GM13976 (cell line): Measurements from ENCODE around the gene COPG2.

Experiments used
- DNase-seq: peaks from one replicate; pipeline ENCODE4 v3.0.0; 2012; ENCODE audit warnings: low spot score
- in situ Hi-C: fragments of 300-500 bp; cut with MboI; formaldehyde crosslinking; loops from one replicate; pipeline ENCODE4 v1.12.0; 2022; ENCODE audit warnings: low sequenced_read_pairs, mixed read lengths, inconsistent platforms; ENCODE audit not compliant: unreplicated experiment
- TF ChIP-seq, protein P1 (sequence below): IDR thresholded peaks from 2 replicates; pipeline ENCODE4 v1.5.1; 2012; ENCODE audit warnings: borderline replicate concordance, mild to moderate bottlenecking; ENCODE audit not compliant: insufficient read depth; ENCODE audit errors: extremely low read depth, missing control alignments, control extremely low read depth

Gene COPG2

DNA sequence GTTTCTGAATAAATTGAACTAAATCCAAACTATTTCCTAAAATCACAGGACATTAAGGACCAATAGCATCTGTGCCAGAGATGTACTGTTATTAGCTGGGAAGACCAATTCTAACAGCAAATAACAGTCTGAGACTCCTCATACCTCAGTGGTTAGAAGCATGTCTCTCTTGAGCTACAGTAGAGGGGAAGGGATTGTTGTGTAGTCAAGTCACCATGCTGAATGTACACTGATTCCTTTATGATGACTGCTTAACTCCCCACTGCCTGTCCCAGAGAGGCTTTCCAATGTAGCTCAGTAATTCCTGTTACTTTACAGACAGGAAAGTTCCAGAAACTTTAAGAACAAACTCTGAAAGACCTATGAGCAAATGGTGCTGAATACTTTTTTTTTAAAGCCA is 162.8 kb downstream of the COPG2 start:
- DNase-seq: no peak
- in situ Hi-C loops: no loop called here
- TF ChIP-seq, protein P1, sequence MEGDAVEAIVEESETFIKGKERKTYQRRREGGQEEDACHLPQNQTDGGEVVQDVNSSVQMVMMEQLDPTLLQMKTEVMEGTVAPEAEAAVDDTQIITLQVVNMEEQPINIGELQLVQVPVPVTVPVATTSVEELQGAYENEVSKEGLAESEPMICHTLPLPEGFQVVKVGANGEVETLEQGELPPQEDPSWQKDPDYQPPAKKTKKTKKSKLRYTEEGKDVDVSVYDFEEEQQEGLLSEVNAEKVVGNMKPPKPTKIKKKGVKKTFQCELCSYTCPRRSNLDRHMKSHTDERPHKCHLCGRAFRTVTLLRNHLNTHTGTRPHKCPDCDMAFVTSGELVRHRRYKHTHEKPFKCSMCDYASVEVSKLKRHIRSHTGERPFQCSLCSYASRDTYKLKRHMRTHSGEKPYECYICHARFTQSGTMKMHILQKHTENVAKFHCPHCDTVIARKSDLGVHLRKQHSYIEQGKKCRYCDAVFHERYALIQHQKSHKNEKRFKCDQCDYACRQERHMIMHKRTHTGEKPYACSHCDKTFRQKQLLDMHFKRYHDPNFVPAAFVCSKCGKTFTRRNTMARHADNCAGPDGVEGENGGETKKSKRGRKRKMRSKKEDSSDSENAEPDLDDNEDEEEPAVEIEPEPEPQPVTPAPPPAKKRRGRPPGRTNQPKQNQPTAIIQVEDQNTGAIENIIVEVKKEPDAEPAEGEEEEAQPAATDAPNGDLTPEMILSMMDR: no peak

DNA sequence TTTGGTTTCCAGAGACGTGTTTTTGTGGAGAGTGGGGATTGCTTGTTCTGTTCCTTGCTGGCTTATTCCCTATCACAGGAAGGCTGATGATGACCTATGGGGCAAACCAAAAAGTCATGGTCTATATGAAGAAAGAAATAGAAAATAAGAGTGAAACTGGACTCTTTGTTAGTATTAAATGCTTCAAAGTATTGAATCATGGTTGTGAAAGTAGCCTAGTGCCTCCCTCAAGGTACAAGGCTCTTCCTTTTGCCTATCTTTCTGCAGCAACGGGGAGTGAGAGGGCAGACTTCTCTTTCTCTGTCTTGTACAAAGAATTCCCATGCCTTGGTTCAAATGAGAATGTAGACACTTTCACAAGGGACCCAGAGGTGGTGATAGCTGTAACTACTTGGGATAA is 167.6 kb downstream of the COPG2 start:
- in situ Hi-C loops: no loop called here
- no peak for DNase-seq
- TF ChIP-seq, protein P1: no peak

GRCh38 chr7:130500463-130500862 is 168.1 kb downstream of the COPG2 start:
- TF ChIP-seq, protein P1: no peak
- DNase-seq: no peak
- in situ Hi-C loops: no loop called here

DNA sequence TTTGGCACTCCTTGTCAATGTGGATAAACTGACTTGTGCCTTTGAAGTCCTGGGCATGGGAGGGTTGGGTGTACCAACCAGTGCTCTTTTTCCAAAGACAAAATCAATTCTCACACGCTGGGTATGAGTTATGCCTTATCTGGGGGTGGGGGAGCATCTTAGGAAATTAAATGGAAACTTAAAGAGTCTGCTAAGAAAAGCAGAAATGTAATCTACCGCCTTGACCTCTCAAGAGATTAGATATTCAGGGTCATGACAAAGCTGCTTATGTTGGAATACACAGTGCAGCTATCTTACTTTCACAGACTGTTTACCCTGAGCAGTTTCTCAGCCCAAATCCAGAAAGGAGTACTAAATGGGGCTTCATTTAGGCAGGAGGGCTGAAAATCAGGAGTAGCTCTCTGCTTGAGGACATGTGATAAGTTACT is 174.1 kb downstream of the COPG2 start:
- in situ Hi-C loops: loop anchor here (25.0 kb wide), 1 partner anchor 432 kb away; the partner anchor contains the start of genes KLHDC10 and ZC3HC1
- TF ChIP-seq, protein P1: no peak
- no peak for DNase-seq

DNA sequence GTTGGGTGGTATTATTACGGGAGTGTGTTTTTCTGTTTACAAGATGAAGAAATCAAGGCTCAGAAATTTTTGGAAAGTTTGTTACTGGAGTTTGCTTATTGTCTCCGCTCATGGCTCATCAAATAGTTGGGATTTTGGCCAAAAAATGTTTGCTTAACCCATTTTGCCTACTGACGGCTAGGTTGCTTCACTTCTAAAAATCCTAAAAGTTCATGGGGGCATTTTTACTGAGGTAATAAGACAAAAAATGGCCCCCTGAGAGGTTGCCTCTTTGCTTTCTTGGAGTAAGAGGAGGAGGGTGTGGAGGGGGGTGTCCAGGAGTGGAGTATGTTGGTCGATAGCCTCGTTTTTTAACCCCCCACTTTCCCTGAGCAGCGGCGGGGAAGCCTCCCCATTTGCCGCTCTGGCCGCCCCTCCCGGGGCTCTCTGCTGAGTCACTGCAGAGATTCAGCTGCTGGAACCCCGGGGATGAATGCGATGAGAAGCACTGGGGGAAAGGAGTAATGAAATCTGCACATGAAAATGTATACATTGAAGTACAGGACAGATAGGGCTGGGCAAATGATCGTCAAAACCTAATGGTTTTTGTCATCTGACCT is 175.2 kb downstream of the COPG2 start:
- in situ Hi-C loops: loop anchor here (25.0 kb wide), 1 partner anchor 431 kb away; the partner anchor contains the start of genes KLHDC10 and ZC3HC1
- peak; percentile 15 for DNase-seq
- TF ChIP-seq, protein P1: no peak

DNA sequence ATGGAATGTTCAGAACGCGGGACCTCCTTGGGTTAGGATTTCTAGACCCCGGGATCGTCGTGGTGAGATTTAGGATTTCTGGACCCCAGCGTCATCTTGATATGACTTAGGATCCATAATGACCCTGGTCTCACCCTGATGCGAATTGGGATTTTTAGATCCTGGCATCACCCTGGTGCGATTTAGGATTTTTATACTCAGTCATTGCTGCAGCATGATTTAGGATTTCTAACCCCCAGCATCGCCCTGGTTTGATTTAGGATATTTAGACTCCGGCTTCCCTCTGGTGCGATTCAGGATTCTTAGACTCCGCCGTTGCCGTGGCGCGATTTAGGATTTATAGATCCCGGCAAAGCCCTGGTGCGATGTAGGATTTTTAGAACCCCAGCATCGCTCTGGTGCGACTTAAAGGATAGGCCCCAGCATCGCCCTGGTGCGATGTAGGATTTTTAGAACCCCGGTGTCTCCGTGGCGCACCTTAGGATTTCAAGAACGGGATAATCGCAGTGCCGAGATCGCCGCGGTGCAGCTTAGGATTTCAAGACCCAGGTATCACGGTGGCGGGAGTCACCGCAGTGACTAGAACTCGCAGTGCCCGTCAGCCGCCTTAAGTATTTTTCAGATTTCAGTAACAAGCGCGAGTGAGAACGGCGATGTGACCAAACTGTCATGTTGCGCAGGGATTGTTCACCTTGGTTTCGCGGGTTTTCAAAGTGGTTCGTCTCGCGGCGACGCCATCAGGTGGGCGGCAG is 175.8 kb downstream of the COPG2 start:
- in situ Hi-C loops: loop anchor here (25.0 kb wide), 1 partner anchor 430 kb away; the partner anchor contains the start of genes KLHDC10 and ZC3HC1
- DNase-seq: no peak
- TF ChIP-seq, protein P1: no peak
